Activated T-helper 2 cell treated with anti-CD3 and anti-CD28 coated beads, Interferon-gamma antibody, Interleukin-2, Interleukin-4, amounts not matched to agents 10 μg/mL and 5 μg/mL and 100 μg/mL, durations not matched to agents 14 hours and 24 hours and 36 hours (primary cell): ENCODE data around the gene TCF4. TPM values are rescaled to one million over a fixed set of nuclear protein-coding genes. Genes with fewer than 3 reads are reported as not detected.

Experiments
- DNase-seq: peaks from one replicate; pipeline ENCODE4 v3.0.0; 2021; ENCODE audit warnings: low spot score
- H3K27ac Mint-ChIP-seq: one replicate; pipeline ENCODE4 v1.8.0; 2021; ENCODE audit warnings: mixed read lengths
- H3K27me3 Mint-ChIP-seq: one replicate; pipeline ENCODE4 v1.8.0; 2021; ENCODE audit warnings: low read depth, mixed read lengths
- H3K36me3 Mint-ChIP-seq: one replicate; pipeline ENCODE4 v1.8.0; 2021; ENCODE audit warnings: low read depth, mixed read lengths
- H3K4me1 Mint-ChIP-seq: one replicate; pipeline ENCODE4 v1.8.0; 2021; ENCODE audit warnings: low read depth, mixed read lengths
- H3K4me3 Mint-ChIP-seq: one replicate; pipeline ENCODE4 v1.8.0; 2021; ENCODE audit warnings: low read depth, mild to moderate bottlenecking, moderate library complexity, mixed read lengths
- H3K9me3 Mint-ChIP-seq: one replicate; pipeline ENCODE4 v1.8.0; 2021; ENCODE audit warnings: mixed read lengths
- intact Hi-C: fragments of 100-400 bp; cut with micrococcal nuclease; formaldehyde crosslinking; loops from one replicate; pipeline ENCODE4 v1.15.1; 2023
- total RNA-seq: library from RNA; stranded (reverse); gene quantifications from 2 replicates; pipeline ENCODE4 v1.2.3, GENCODE V29; 2022

The TCF4 gene
- total RNA-seq, 1 donor from 2014 or later: 5.5 TPM

- Mint-ChIP-seq H3K9me3 (no peaks in the 10 kb centered on the region), H3K27ac (no peak overlapping the region), H3K36me3 (no peaks in the 10 kb centered on the region), H3K4me1 (no peaks in the 10 kb centered on the region), H3K4me3 (no peak overlapping the region), H3K27me3 (no peaks in the 10 kb centered on the region)
- DNase-seq: no peak
- intact Hi-C loops: no loop called here
These were observed 36.8 kb downstream of the TCF4 start for GRCh38 chr18:55551227-55551626.

GRCh38 chr18:55550471-55550870 lies 37.5 kb downstream of the TCF4 start:
- H3K36me3 Mint-ChIP-seq: no peaks in the 10 kb centered on the region
- DNase-seq: no peak
- H3K9me3 Mint-ChIP-seq: no peaks in the 10 kb centered on the region
- no peaks in the 10 kb centered on the region for H3K4me1 Mint-ChIP-seq
- intact Hi-C loops: no loop called here
- H3K27me3 Mint-ChIP-seq: no peaks in the 10 kb centered on the region
- H3K27ac Mint-ChIP-seq: no peak overlapping the region
- no peak overlapping the region for H3K4me3 Mint-ChIP-seq

- Mint-ChIP-seq H3K4me1 (no peaks in the 10 kb centered on the region), H3K4me3 (no peak overlapping the region), H3K36me3 (no peaks in the 10 kb centered on the region), H3K27ac (no peak overlapping the region), H3K27me3 (no peaks in the 10 kb centered on the region), H3K9me3 (no peaks in the 10 kb centered on the region)
- intact Hi-C loops: no loop called here
- no peak for DNase-seq
These were observed 38.4 kb downstream of the TCF4 start for GRCh38 chr18:55549474-55550104.

- no peak for DNase-seq
- intact Hi-C loops: no loop called here
- no peaks in the 10 kb centered on the region for H3K4me1 Mint-ChIP-seq
- H3K27me3 Mint-ChIP-seq: no peaks in the 10 kb centered on the region
- H3K36me3 Mint-ChIP-seq: no peaks in the 10 kb centered on the region
- H3K4me3 Mint-ChIP-seq: no peak overlapping the region
- H3K9me3 Mint-ChIP-seq: no peaks in the 10 kb centered on the region
- H3K27ac Mint-ChIP-seq: no peak overlapping the region
These were observed 40.3 kb downstream of the TCF4 start for GRCh38 chr18:55547705-55548056.

GRCh38 chr18:55546851-55547704 lies 40.9 kb downstream of the TCF4 start:
- Mint-ChIP-seq H3K4me1 (no peaks in the 10 kb centered on the region), H3K36me3 (no peaks in the 10 kb centered on the region), H3K9me3 (no peaks in the 10 kb centered on the region), H3K27me3 (no peaks in the 10 kb centered on the region), H3K4me3 (no peak overlapping the region), H3K27ac (no peak overlapping the region)
- no peak for DNase-seq
- intact Hi-C loops: no loop called here

GRCh38 chr18:55544014-55544413 lies 44.0 kb downstream of the TCF4 start:
- H3K4me1 Mint-ChIP-seq: no peaks in the 10 kb centered on the region
- H3K36me3 Mint-ChIP-seq: no peaks in the 10 kb centered on the region
- H3K4me3 Mint-ChIP-seq: no peak overlapping the region
- intact Hi-C loops: no loop called here
- H3K9me3 Mint-ChIP-seq: no peaks in the 10 kb centered on the region
- no peak overlapping the region for H3K27ac Mint-ChIP-seq
- no peaks in the 10 kb centered on the region for H3K27me3 Mint-ChIP-seq
- no peak for DNase-seq

GRCh38 chr18:55543130-55543704 lies 44.8 kb downstream of the TCF4 start:
- H3K27me3 Mint-ChIP-seq: no peaks in the 10 kb centered on the region
- DNase-seq: no peak
- intact Hi-C loops: no loop called here
- H3K36me3 Mint-ChIP-seq: no peaks in the 10 kb centered on the region
- H3K9me3 Mint-ChIP-seq: no peaks in the 10 kb centered on the region
- H3K27ac Mint-ChIP-seq: no peak overlapping the region
- H3K4me1 Mint-ChIP-seq: no peaks in the 10 kb centered on the region
- H3K4me3 Mint-ChIP-seq: no peak overlapping the region

GRCh38 chr18:55541571-55541970 lies 46.4 kb downstream of the TCF4 start:
- Mint-ChIP-seq H3K9me3 (no peaks in the 10 kb centered on the region), H3K4me1 (no peaks in the 10 kb centered on the region), H3K36me3 (no peaks in the 10 kb centered on the region), H3K27me3 (no peaks in the 10 kb centered on the region), H3K4me3 (no peak overlapping the region), H3K27ac (no peak overlapping the region)
- DNase-seq: no peak
- intact Hi-C loops: no loop called here

GRCh38 chr18:55539240-55539639 lies 48.8 kb downstream of the TCF4 start:
- no peaks in the 10 kb centered on the region for H3K9me3 Mint-ChIP-seq
- no peak overlapping the region for H3K27ac Mint-ChIP-seq
- no peaks in the 10 kb centered on the region for H3K36me3 Mint-ChIP-seq
- no peaks in the 10 kb centered on the region for H3K27me3 Mint-ChIP-seq
- intact Hi-C loops: no loop called here
- DNase-seq: no peak
- no peak overlapping the region for H3K4me3 Mint-ChIP-seq
- H3K4me1 Mint-ChIP-seq: no peaks in the 10 kb centered on the region

GRCh38 chr18:55534996-55535395 lies 53.0 kb downstream of the TCF4 start:
- Mint-ChIP-seq H3K27ac (no peak overlapping the region), H3K27me3 (no peaks in the 10 kb centered on the region), H3K4me1 (no peaks in the 10 kb centered on the region), H3K36me3 (no peaks in the 10 kb centered on the region), H3K4me3 (no peak overlapping the region), H3K9me3 (no peaks in the 10 kb centered on the region)
- intact Hi-C loops: no loop called here
- DNase-seq: no peak

- Mint-ChIP-seq H3K27ac (no peak overlapping the region), H3K4me3 (no peak overlapping the region), H3K36me3 (no peaks in the 10 kb centered on the region), H3K4me1 (no peaks in the 10 kb centered on the region), H3K9me3 (no peaks in the 10 kb centered on the region), H3K27me3 (no peaks in the 10 kb centered on the region)
- intact Hi-C loops: no loop called here
- no peak for DNase-seq
These were observed 53.4 kb downstream of the TCF4 start for GRCh38 chr18:55534547-55534946.

GRCh38 chr18:55530166-55530565 lies 57.8 kb downstream of the TCF4 start:
- H3K4me1 Mint-ChIP-seq: no peaks in the 10 kb centered on the region
- intact Hi-C loops: no loop called here
- H3K27ac Mint-ChIP-seq: no peak overlapping the region
- no peaks in the 10 kb centered on the region for H3K27me3 Mint-ChIP-seq
- no peaks in the 10 kb centered on the region for H3K36me3 Mint-ChIP-seq
- no peak for DNase-seq
- no peaks in the 10 kb centered on the region for H3K9me3 Mint-ChIP-seq
- H3K4me3 Mint-ChIP-seq: no peak overlapping the region

GRCh38 chr18:55529581-55529980 lies 58.4 kb downstream of the TCF4 start:
- Mint-ChIP-seq H3K4me3 (no peak overlapping the region), H3K27ac (no peak overlapping the region), H3K9me3 (no peaks in the 10 kb centered on the region), H3K4me1 (no peaks in the 10 kb centered on the region), H3K27me3 (no peaks in the 10 kb centered on the region), H3K36me3 (no peaks in the 10 kb centered on the region)
- intact Hi-C loops: no loop called here
- no peak for DNase-seq
